SK-N-SH treated with all-trans-retinoic acid at 6 μM for 48 hours (cell line): ENCODE data around the gene GLP1R.

ENCODE experiments used
- ATAC-seq: fragments of 200-7000 bp; cut with Tn5 transposase; 3 replicates; pipeline ENCODE4 v1.9.1; 2020; ENCODE audit warnings: mild to moderate bottlenecking, moderate library complexity
- ARNTL ChIP-seq: fragments of 450-650 bp; formaldehyde crosslinking; IDR thresholded peaks from 2 replicates; pipeline ENCODE4 v1.5.0; 2020; ENCODE audit warnings: low read depth, mild to moderate bottlenecking, moderate library complexity, borderline replicate concordance
- BACH2 ChIP-seq: fragments of 250-450 bp; sonication (Bioruptor Pico); IDR thresholded peaks from 2 replicates; pipeline ENCODE4 v1.9.0; 2021; ENCODE audit warnings: mild to moderate bottlenecking, borderline replicate concordance
- CSDC2 ChIP-seq: fragments of 250-450 bp; sonication (Bioruptor Pico); IDR thresholded peaks from 2 replicates; pipeline ENCODE4 v1.5.0; 2020; ENCODE audit warnings: mild to moderate bottlenecking, moderate library complexity
- CSRNP3 ChIP-seq: fragments of 250-450 bp; sonication (Bioruptor Pico); IDR thresholded peaks from 2 replicates; pipeline ENCODE4 v1.5.1; 2021; ENCODE audit warnings: mild to moderate bottlenecking, moderate library complexity
- ESRRG ChIP-seq: fragments of 250-450 bp; sonication (Bioruptor Pico); IDR thresholded peaks from 2 replicates; pipeline ENCODE4 v1.6.1; 2021; ENCODE audit warnings: mild to moderate bottlenecking
- GLIS3 ChIP-seq: fragments of 250-450 bp; sonication (Bioruptor Pico); IDR thresholded peaks from 2 replicates; pipeline ENCODE4 v1.5.0; 2020; ENCODE audit warnings: mild to moderate bottlenecking, moderate library complexity
- ISL1 ChIP-seq: fragments of 250-450 bp; sonication (Bioruptor Pico); IDR thresholded peaks from 2 replicates; pipeline ENCODE4 v2.1.2; 2022; ENCODE audit warnings: mild to moderate bottlenecking, moderate library complexity
- OSR1 ChIP-seq: fragments of 250-450 bp; sonication (Bioruptor Pico); IDR thresholded peaks from 2 replicates; pipeline ENCODE4 v1.8.0; 2022; ENCODE audit warnings: moderate library complexity, mild to moderate bottlenecking, inconsistent platforms
- PATZ1 ChIP-seq: fragments of 250-450 bp; sonication (Bioruptor Pico); IDR thresholded peaks from 2 replicates; pipeline ENCODE4 v1.8.0; 2020; ENCODE audit warnings: mild to moderate bottlenecking, moderate library complexity, borderline replicate concordance
- POU6F1 ChIP-seq: fragments of 250-450 bp; sonication (Bioruptor Pico); IDR thresholded peaks from 2 replicates; pipeline ENCODE4 v1.8.0; 2021; ENCODE audit warnings: low read depth, mild to moderate bottlenecking, moderate library complexity, borderline replicate concordance
- PPARA ChIP-seq: fragments of 250-450 bp; sonication (Bioruptor Pico); IDR thresholded peaks from 2 replicates; pipeline ENCODE4 v1.5.0; 2020; ENCODE audit warnings: mild to moderate bottlenecking, borderline replicate concordance
- RARB ChIP-seq: fragments of 250-450 bp; sonication (Bioruptor Pico); IDR thresholded peaks from 2 replicates; pipeline ENCODE4 v1.8.0; 2021; ENCODE audit warnings: mild to moderate bottlenecking, moderate library complexity
- SNAI2 ChIP-seq: fragments of 250-450 bp; sonication (Bioruptor Pico); IDR thresholded peaks from 2 replicates; pipeline ENCODE4 v1.5.0; 2020; ENCODE audit warnings: mild to moderate bottlenecking, moderate library complexity
- TOX ChIP-seq: fragments of 250-450 bp; sonication (Bioruptor Pico); IDR thresholded peaks from 2 replicates; pipeline ENCODE4 v1.8.0; 2021; ENCODE audit warnings: mild to moderate bottlenecking, moderate library complexity, borderline replicate concordance
- TSHZ2 ChIP-seq: fragments of 250-450 bp; sonication (Bioruptor Pico); IDR thresholded peaks from 2 replicates; pipeline ENCODE4 v1.5.0; 2020; ENCODE audit warnings: mild to moderate bottlenecking, moderate library complexity
- ZC3H10 ChIP-seq: fragments of 250-450 bp; sonication (Bioruptor Pico); IDR thresholded peaks from 2 replicates; pipeline ENCODE4 v1.5.1; 2021; ENCODE audit warnings: mild to moderate bottlenecking, moderate library complexity
- ZFP3 ChIP-seq: fragments of 250-450 bp; sonication (Bioruptor Pico); IDR thresholded peaks from 2 replicates; pipeline ENCODE4 v1.5.0; 2020; ENCODE audit warnings: mild to moderate bottlenecking, moderate library complexity
- ZFP30 ChIP-seq: fragments of 450-650 bp; formaldehyde crosslinking; IDR thresholded peaks from 2 replicates; pipeline ENCODE4 v1.5.0; 2022; ENCODE audit warnings: mild to moderate bottlenecking, moderate library complexity
- ZNF565 ChIP-seq: fragments of 450-650 bp; formaldehyde crosslinking; conservative IDR thresholded peaks from 2 replicates; pipeline ENCODE4 v1.5.0; 2020; ENCODE audit warnings: low read depth, mild to moderate bottlenecking, moderate library complexity
- ZNF70 ChIP-seq: fragments of 450-650 bp; formaldehyde crosslinking; IDR thresholded peaks from 2 replicates; pipeline ENCODE4 v1.5.0; 2020; ENCODE audit warnings: mild to moderate bottlenecking, moderate library complexity
- ZNF8 ChIP-seq: fragments of 450-650 bp; formaldehyde crosslinking; IDR thresholded peaks from 2 replicates; pipeline ENCODE4 v1.5.0; 2020; ENCODE audit warnings: mild to moderate bottlenecking, moderate library complexity
- TF ChIP-seq, protein P1 (sequence below): fragments of 250-450 bp; sonication (Bioruptor Pico); IDR thresholded peaks from 2 replicates; pipeline ENCODE4 v1.5.1; 2020; ENCODE audit warnings: low read depth, mild to moderate bottlenecking, moderate library complexity

GLP1R gene

DNA sequence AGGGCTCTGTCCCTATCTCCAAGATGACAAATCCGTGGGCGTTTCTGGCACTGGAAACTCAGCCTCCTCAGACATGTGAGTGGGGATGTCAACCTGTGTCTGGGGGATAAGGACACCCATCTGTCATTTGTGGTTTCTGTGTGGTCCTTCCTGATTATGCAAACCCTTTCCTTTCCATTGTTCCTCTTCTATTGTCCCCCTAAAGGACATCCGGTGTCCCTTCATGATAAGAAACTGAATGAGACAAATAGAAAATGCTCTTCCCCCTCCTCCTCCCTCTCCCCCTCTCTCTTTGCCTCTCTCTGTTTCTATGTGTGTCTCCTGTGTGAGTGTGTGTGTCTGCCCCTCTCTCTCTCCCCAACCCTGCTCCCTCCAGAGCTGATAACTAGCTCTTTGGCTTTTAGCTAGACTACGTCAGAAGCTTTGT lies 11.5 kb upstream of the GLP1R start:
- no peak for ATAC-seq
- TF ChIP-seq GLIS3 (CRISPR knock-in tag) (no peak), RARB (CRISPR knock-in tag) (no peak), ZC3H10 (CRISPR knock-in tag) (no peak)

GRCh38 chr6:39037707-39038106 lies 10.9 kb upstream of the GLP1R start:
- no peak for ATAC-seq
- TF ChIP-seq PATZ1 (CRISPR knock-in tag) (no peak), RARB (CRISPR knock-in tag) (no peak), OSR1 (CRISPR knock-in tag) (no peak), PPARA (CRISPR knock-in tag) (no peak), ZC3H10 (CRISPR knock-in tag) (no peak), ZFP30 (CRISPR knock-in tag) (no peak), ESRRG (no peak), ZNF565 (CRISPR knock-in tag) (no peak), ZNF70 (CRISPR knock-in tag) (no peak), ARNTL (CRISPR knock-in tag) (no peak), CSRNP3 (CRISPR knock-in tag) (no peak), CSDC2 (CRISPR knock-in tag) (no peak), ZFP3 (CRISPR knock-in tag) (no peak), SNAI2 (no peak), POU6F1 (CRISPR knock-in tag) (no peak)

DNA sequence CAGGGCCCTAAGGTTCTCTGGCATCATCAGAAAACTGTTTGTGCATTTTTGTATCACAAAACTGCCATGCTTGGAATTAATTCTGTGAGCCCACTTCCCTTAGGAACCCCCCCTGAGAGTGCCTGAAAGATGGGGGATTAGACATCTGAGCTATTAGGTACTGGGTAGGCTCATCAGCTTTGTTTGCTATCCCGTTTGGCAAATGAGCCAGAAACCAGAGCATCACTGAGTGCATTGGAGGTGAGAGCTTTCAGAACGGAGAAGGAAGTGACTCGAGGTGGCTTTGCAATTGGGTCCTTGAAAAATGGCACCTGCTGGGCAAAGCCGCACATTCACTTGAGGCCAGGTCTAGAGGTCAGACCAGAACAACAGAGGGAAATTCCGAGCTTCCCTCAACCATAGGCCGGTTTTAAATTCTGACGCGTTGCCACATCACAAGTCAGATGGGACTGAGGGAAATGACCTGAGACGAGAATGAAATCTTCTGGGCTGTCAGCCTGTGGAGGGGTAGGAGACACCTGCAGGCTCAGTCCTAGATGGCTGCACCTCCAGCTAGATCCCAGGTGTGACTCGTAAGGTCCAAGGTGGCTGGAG lies 8.4 kb upstream of the GLP1R start:
- TF ChIP-seq POU6F1 (CRISPR knock-in tag) (no peak), SNAI2 (no peak), GLIS3 (CRISPR knock-in tag) (no peak), ARNTL (CRISPR knock-in tag) (no peak), CSRNP3 (CRISPR knock-in tag) (no peak), ISL1 (CRISPR knock-in tag) (no peak), RARB (CRISPR knock-in tag) (no peak), BACH2 (no peak), ZFP3 (CRISPR knock-in tag) (no peak), ZFP30 (CRISPR knock-in tag) (no peak), PATZ1 (CRISPR knock-in tag) (no peak), OSR1 (CRISPR knock-in tag) (no peak), TOX (no peak), ZC3H10 (CRISPR knock-in tag) (no peak), ZNF565 (CRISPR knock-in tag) (no peak), PPARA (CRISPR knock-in tag) (no peak), ZNF8 (CRISPR knock-in tag) (no peak), TSHZ2 (CRISPR knock-in tag) (no peak), ESRRG (no peak)
- TF ChIP-seq, protein P1, sequence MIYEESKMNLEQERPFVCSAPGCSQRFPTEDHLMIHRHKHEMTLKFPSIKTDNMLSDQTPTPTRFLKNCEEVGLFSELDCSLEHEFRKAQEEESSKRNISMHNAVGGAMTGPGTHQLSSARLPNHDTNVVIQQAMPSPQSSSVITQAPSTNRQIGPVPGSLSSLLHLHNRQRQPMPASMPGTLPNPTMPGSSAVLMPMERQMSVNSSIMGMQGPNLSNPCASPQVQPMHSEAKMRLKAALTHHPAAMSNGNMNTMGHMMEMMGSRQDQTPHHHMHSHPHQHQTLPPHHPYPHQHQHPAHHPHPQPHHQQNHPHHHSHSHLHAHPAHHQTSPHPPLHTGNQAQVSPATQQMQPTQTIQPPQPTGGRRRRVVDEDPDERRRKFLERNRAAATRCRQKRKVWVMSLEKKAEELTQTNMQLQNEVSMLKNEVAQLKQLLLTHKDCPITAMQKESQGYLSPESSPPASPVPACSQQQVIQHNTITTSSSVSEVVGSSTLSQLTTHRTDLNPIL, result no peak
- ATAC-seq, result no peak
